ENCODE data around the gene SPATA2L. TPM values are rescaled to one million over a fixed set of nuclear protein-coding genes. Genes with fewer than 3 reads are reported as not detected.
"Not testable (repeated sequence)": the region's sequence is repeated elsewhere in the genome, so short reads cannot be mapped to it uniquely, and the experiment has no call there.

Gene SPATA2L
- total and polyA plus RNA-seq, 12 donors, result 1.9 to 13.0 (median 3.1) TPM

DNA sequence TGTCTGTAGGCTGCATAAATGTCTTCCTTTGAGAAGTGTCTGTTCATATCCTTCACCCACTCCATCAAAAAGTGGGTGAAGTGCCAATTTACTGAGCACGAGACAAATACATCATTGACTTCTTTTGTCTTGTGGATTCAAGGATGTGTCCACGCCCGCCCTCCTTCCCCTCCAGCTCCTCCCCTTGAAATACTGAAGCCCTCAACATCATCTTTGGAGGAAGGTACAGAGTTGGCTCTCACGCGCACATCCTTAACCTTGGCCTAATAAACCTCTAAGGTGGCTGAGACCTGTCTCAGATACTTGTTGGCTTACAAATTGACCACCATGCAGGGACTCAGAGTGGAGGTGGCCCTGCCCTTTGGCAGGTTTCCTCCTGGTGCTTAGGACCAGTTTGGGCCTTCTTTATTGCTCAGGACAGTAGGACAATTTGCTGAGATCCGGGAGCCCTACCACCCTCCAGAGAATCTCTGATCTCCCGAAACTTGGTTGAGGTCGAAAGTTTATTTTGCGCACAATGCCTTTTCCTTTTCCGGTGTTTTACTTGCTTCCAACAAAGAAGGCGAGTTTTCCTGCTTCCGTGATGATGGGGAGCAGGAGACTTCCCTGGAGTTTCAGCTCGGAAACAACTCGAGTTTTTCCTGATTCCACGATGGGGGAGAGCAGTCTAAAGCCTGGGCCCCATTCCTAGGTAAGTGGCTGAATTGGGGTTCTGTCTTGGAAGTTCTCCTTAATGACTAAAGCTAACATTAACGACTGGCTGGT, 29.1 kb downstream of the SPATA2L start:
- peaks cover 0 to 7% (median 0%) of the 10 kb centered on the region in 11 donors for H3K9me3 ChIP-seq
- DNase-seq (no peak), ATAC-seq (peak in 5 of 8 donors; percentile 15 to 52 (median 40))
- no peaks in the 10 kb centered on the region for H3K27me3 ChIP-seq
- peak overlapping the region in 3 of 10 donors; percentile 13 to 24 (median 20) for H3K4me3 ChIP-seq
- peak overlapping the region; percentile 36 to 83 (median 66) for H3K27ac ChIP-seq
- H3K4me1 ChIP-seq, result peaks cover 0 to 4% (median 0%) of the 10 kb centered on the region in 9 donors
- TF ChIP-seq, protein P1, sequence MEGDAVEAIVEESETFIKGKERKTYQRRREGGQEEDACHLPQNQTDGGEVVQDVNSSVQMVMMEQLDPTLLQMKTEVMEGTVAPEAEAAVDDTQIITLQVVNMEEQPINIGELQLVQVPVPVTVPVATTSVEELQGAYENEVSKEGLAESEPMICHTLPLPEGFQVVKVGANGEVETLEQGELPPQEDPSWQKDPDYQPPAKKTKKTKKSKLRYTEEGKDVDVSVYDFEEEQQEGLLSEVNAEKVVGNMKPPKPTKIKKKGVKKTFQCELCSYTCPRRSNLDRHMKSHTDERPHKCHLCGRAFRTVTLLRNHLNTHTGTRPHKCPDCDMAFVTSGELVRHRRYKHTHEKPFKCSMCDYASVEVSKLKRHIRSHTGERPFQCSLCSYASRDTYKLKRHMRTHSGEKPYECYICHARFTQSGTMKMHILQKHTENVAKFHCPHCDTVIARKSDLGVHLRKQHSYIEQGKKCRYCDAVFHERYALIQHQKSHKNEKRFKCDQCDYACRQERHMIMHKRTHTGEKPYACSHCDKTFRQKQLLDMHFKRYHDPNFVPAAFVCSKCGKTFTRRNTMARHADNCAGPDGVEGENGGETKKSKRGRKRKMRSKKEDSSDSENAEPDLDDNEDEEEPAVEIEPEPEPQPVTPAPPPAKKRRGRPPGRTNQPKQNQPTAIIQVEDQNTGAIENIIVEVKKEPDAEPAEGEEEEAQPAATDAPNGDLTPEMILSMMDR (IDR thresholded peaks at IDR 0.05), result no peak
- H3K36me3 ChIP-seq, result no peaks in the 10 kb centered on the region
- WGBS, 2 donors, result 74 to 78% methylated on average over 16 of the region's 16 CpGs
- intact Hi-C loops (cut with DNase I), result no loop called here

DNA sequence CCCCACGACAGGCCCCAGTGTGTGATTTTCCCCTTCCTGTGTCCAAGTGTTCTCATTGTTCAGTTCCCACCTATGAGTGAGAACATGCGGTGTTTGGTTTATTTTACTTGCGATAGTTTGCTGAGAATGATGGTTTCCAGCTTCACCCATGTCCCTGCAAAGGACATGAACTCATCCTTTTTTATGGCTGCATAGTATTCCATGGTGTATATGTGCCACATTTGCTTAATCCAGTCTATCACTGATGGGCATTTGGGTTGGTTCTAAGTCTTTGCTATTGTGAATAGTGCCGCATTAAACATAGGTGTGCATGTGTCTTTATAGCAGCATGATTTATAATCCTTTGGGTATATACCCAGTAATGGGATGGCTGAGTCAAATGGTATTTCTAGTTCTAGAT, 29.9 kb downstream of the SPATA2L start:
- intact Hi-C loops (cut with DNase I); H3K9me3 ChIP-seq; ATAC-seq; H3K4me1 ChIP-seq; H3K4me3 ChIP-seq; DNase-seq; H3K36me3 ChIP-seq; H3K27me3 ChIP-seq: not testable (repeated sequence)
- peak overlapping the region in 1 of 10 donors; percentile 71 for H3K27ac ChIP-seq
- WGBS, 2 donors, result 94% methylated on average over 3 to 4 of the region's 4 CpGs

DNA sequence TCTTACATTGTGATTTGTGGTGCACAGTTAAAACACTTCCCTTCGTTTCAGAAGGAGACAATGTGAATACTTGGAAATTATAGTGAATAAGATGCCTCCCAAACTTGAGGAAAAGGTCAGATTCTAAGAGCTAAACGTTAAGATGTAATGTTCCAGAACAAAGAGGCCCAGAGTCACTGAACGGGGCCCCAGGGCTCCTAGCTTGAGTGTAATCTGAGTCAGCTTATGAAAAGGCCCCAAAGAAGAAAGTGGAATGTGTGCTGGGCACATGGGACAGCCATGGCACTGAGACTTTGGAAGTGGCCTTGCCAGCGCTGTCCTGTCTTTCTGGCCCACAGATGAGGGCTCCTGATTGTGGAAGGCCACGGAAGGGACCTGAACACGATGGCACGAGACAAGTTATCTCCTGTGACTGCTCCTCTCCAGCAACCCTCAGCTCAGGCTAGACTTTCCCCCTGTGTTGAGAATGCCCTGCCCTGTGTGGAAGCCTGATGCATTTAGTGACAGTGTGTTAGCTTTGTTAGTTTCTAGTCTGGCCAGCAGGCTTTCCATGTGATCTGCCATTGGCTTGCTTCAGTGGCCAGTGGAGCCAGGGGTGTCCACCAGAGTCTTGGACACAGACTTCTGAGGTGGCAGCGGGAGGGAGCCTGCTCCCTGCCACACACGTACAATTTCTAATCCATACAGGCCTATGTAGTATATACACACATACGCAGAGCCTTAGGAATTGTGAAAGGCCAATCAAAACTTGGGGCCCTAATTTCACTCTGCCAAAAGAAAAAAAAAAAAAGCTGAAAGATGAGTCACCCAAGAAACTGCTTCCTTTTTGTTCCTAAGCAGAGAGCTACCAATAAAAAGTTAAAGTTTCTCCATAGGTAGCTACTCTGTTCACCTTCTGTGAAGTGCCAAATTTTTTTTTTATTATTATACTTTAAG, 30.7 kb downstream of the SPATA2L start:
- peaks cover 0 to 6% (median 0%) of the 10 kb centered on the region in 11 donors for H3K9me3 ChIP-seq
- H3K4me1 ChIP-seq, result peaks cover 0 to 4% (median 0%) of the 10 kb centered on the region in 9 donors
- WGBS, 2 donors, result 91 to 92% methylated on average over 10 of the region's 10 CpGs
- ATAC-seq, result no peak
- no peak overlapping the region for H3K27ac ChIP-seq
- intact Hi-C loops (cut with DNase I), result no loop called here
- H3K36me3 ChIP-seq, result no peaks in the 10 kb centered on the region
- TF ChIP-seq, protein P1 (IDR thresholded peaks at IDR 0.05), result no peak
- no peaks in the 10 kb centered on the region for H3K27me3 ChIP-seq
- no peak overlapping the region for H3K4me3 ChIP-seq
- DNase-seq, result no peak

DNA sequence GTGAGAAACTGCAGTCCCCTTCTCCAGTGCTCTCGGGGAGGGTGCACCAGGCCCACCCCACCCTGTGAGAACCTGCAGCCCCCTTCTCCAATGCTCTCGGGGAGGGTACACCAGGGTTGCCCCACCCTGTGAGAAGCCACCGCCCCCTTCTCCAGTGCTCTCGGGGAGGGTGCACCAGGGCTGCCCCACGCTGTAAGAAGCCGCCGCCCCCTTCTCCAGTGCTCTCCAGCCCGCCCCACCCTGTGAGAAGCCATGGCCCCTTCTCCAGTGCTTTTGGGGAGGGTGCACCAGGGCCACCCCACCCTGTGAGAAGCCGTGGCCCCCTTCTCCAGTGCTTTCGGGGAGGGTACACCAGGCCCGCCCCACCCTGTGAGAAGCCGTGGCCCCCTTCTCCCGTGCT, 31.8 kb downstream of the SPATA2L start:
- WGBS, 2 donors, result 94 to 95% methylated on average over 10 to 13 of the region's 13 CpGs
- intact Hi-C loops (cut with DNase I), result no loop called here
- Histone ChIP-seq H3K36me3 (peaks cover 0 to 3% (median 0%) of the 10 kb centered on the region in 9 donors), H3K4me1 (peaks cover 0 to 4% (median 0%) of the 10 kb centered on the region in 9 donors), H3K27me3 (no peaks in the 10 kb centered on the region), H3K9me3 (peaks cover 0 to 6% (median 0%) of the 10 kb centered on the region in 11 donors), H3K27ac (no peak overlapping the region), H3K4me3 (no peak overlapping the region)
- TF ChIP-seq, protein P1 (IDR thresholded peaks at IDR 0.05), result no peak
- DNase-seq (no peak), ATAC-seq (peak in 1 of 8 donors; percentile 55)

Measured in heart right ventricle (tissue), 16 donors.